ES-I3 (cell line): Measurements from ENCODE around the gene PELO.
"Not testable (repeated sequence)": the region's sequence is repeated elsewhere in the genome, so short reads cannot be mapped to it uniquely, and the experiment has no call there.

Source experiments
- H3K36me3 ChIP-seq: 2 replicates; pipeline ENCODE4 v1.6.1; 2013; ENCODE audit warnings: mild to moderate bottlenecking, low read length, control low read depth, moderate library complexity; ENCODE audit not compliant: insufficient read depth
- H3K4me1 ChIP-seq: 2 replicates; pipeline ENCODE4 v1.6.1; 2013; ENCODE audit warnings: mild to moderate bottlenecking, control low read depth, low read length; ENCODE audit not compliant: insufficient read depth
- H3K9ac ChIP-seq: 2 replicates; pipeline ENCODE4 v1.6.1; 2013; ENCODE audit warnings: low read depth, mild to moderate bottlenecking, low read length, moderate library complexity
- H3K9me3 ChIP-seq: 2 replicates; pipeline ENCODE4 v1.6.1; 2013; ENCODE audit warnings: mild to moderate bottlenecking, low read length, moderate library complexity; ENCODE audit not compliant: control insufficient read depth, insufficient read depth

Gene PELO

GRCh38 chr5:52814352-52815148, 26.8 kb downstream of the PELO start:
- H3K9me3 ChIP-seq = no peaks in the 10 kb centered on the region
- no peak overlapping the region for H3K9ac ChIP-seq
- peaks cover 18% of the 10 kb centered on the region for H3K4me1 ChIP-seq
- H3K36me3 ChIP-seq = no peaks in the 10 kb centered on the region

GRCh38 chr5:52817818-52818217, 30.1 kb downstream of the PELO start:
- peaks cover 6% of the 10 kb centered on the region; the same call in 1 of the 2 replicates for H3K4me1 ChIP-seq
- no peak overlapping the region for H3K9ac ChIP-seq
- H3K36me3 ChIP-seq = no peaks in the 10 kb centered on the region
- H3K9me3 ChIP-seq = no peaks in the 10 kb centered on the region

DNA sequence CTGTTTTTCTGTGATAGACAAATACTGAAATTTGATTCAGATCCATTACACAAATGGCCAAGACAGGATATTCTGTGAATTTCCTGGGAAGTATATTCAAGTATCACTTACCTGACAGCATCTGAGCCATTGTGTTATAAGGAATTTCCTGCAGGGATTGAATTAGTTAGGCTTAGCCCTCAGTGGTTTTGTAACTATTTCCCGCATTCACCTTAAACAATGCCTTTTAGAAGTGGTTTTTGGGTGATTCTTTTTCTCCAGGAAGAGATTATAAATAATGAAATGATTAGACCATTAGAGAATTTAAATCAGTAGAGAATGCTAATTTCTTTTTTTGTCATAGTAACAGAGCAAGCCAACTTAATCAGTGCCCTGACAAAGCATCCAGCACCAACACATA, 30.6 kb downstream of the PELO start:
- no peaks in the 10 kb centered on the region for H3K9me3 ChIP-seq
- no peak overlapping the region for H3K9ac ChIP-seq
- H3K36me3 ChIP-seq = no peaks in the 10 kb centered on the region
- H3K4me1 ChIP-seq = peaks cover 6% of the 10 kb centered on the region; the same call in 1 of the 2 replicates

DNA sequence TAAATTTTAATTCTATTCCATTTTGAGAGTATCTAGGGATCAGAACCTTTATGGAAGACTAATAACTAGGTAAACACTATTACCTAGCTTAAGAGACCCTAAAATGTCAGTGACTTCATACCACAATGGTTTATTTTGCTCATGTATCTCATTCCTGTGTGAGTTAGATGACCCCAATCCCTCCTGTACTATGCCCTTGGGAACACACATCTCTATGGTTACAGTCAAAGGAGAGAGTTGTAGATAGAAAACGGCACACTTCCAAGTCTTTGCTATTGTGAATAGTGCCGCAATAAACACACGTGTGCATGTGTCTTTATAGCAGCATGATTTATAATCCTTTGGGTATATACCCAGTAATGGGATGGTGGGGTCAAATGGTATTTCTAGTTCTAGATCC, 31.1 kb downstream of the PELO start:
- H3K9ac ChIP-seq, H3K9me3 ChIP-seq, H3K4me1 ChIP-seq, H3K36me3 ChIP-seq: not testable (repeated sequence)

DNA sequence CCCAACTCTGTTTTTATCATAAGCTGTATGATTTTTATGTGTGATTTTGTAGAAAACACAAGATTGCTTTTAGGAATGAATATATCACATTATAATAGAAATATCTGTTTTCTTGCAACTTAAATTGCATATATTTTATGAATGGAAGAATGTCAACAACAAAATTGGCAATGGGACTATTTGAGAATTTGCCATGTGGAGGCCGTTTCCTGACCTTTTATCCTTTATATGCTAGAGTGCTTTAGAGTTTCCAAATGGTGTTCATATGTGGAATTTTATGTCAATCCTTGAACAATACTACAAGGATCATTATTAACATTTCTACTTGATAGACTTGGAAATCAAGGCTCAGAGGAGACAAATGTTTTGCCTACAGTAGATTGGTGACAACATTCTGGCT, 34.2 kb downstream of the PELO start:
- H3K36me3 ChIP-seq = no peaks in the 10 kb centered on the region

GRCh38 chr5:52822437-52822836, 34.7 kb downstream of the PELO start:
- H3K9ac ChIP-seq = no peak overlapping the region
- H3K9me3 ChIP-seq = no peaks in the 10 kb centered on the region
- no peaks in the 10 kb centered on the region for H3K36me3 ChIP-seq
- peaks cover 6% of the 10 kb centered on the region; the same call in 1 of the 2 replicates for H3K4me1 ChIP-seq

More for the DNA sequence above, 34.2 kb downstream of the PELO start:
- H3K4me1 ChIP-seq = peaks cover 6% of the 10 kb centered on the region; the same call in 1 of the 2 replicates
- no peak overlapping the region for H3K9ac ChIP-seq
- no peaks in the 10 kb centered on the region for H3K9me3 ChIP-seq

DNA sequence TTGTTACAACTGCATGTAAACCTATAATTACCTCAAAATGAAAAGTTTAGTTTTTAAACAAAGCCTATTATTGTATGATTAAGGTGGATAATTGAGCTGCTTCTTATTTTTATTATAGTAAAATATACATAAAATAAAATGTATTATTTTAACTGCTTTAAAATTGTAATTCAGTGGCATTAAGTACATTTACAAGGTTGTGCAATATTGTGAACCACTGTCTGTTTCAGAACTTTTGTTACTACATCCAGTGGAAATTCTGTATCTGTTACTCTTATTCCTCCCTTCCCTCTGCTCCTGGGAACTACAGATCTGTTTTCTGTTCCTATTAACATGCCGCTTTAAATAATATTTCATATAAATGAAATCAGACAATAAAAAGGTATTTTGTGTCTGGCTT, 37.1 kb downstream of the PELO start:
- no peaks in the 10 kb centered on the region for H3K36me3 ChIP-seq
- H3K9ac ChIP-seq = no peak overlapping the region
- no peaks in the 10 kb centered on the region for H3K4me1 ChIP-seq
- H3K9me3 ChIP-seq = no peaks in the 10 kb centered on the region

DNA sequence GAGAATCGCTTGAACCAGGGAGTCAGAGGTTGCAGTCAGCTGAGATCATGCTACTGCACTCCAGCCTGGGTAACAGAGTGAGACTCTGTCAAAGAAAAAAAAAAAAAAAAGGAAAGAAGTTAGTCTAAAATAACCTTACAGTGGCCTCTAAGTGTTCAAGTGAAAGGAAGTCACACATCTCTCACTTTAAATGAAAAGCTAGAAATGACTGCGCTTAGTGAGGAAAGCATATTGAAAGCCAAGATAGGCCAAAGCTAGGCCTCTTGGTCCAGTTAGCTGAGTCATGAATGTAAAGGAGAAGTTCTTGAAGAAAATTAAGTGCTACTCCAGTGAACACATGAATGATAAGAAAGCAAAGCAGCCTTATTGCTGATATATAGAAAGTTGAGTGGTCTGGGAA, 38.1 kb downstream of the PELO start:
- H3K4me1 ChIP-seq = no peaks in the 10 kb centered on the region
- H3K36me3 ChIP-seq = no peaks in the 10 kb centered on the region
- no peaks in the 10 kb centered on the region for H3K9me3 ChIP-seq
- no peak overlapping the region for H3K9ac ChIP-seq

DNA sequence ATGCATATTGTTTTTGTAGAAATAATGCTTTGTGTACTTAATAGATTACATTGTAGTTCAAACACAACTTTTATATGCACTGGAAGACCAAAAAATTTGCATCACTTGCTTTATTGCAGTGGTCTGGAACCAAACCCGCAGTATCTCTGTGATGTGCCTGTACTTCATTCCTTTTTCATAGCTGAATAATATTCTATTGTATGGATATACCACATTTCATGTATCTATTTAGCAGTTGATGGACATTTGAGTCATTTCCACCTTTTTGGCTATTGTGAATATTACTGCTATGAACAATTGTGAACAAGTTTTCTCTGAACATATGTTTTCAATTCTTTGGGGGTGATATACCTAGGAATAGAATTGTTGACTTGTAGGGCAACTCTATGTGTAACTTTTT, 40.1 kb downstream of the PELO start:
- Histone ChIP-seq H3K9ac (no peak overlapping the region), H3K4me1 (no peaks in the 10 kb centered on the region), H3K9me3 (no peaks in the 10 kb centered on the region), H3K36me3 (no peaks in the 10 kb centered on the region)

- Histone ChIP-seq H3K4me1 (no peaks in the 10 kb centered on the region), H3K9me3 (no peaks in the 10 kb centered on the region), H3K36me3 (no peaks in the 10 kb centered on the region), H3K9ac (no peak overlapping the region)
Measured at GRCh38 chr5:52829664-52830063, 41.9 kb downstream of the PELO start.

- H3K4me1 ChIP-seq = no peaks in the 10 kb centered on the region
- no peaks in the 10 kb centered on the region for H3K9me3 ChIP-seq
- no peak overlapping the region for H3K9ac ChIP-seq
- H3K36me3 ChIP-seq = no peaks in the 10 kb centered on the region
Measured at GRCh38 chr5:52830650-52831049, 42.9 kb downstream of the PELO start.

GRCh38 chr5:52831786-52832511, 44.2 kb downstream of the PELO start:
- H3K9me3 ChIP-seq = no peaks in the 10 kb centered on the region
- no peaks in the 10 kb centered on the region for H3K4me1 ChIP-seq
- H3K9ac ChIP-seq = no peak overlapping the region
- no peaks in the 10 kb centered on the region for H3K36me3 ChIP-seq

DNA sequence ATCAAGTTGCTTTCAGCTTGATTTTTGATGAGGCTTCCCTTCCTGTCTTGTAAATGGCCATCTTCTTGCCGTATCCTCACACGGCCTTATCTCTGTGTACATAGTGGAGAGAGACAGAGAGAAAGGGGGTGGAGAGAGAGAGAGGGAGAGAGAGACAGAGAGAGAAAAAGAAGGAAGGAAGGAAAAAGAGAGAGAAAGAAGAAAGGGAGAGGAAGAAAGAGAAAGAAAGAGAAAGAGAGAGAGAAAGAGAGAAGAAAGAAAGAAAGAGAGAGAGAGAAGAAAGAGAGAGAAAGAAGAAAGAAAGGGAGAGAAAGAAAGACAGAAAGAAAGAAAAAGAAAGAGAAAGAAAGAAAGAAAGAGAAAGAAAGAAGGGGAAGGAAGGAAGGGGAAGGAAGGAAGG, 46.6 kb downstream of the PELO start:
- Histone ChIP-seq H3K9ac (no peak overlapping the region), H3K36me3 (no peaks in the 10 kb centered on the region), H3K9me3 (no peaks in the 10 kb centered on the region), H3K4me1 (no peaks in the 10 kb centered on the region)

DNA sequence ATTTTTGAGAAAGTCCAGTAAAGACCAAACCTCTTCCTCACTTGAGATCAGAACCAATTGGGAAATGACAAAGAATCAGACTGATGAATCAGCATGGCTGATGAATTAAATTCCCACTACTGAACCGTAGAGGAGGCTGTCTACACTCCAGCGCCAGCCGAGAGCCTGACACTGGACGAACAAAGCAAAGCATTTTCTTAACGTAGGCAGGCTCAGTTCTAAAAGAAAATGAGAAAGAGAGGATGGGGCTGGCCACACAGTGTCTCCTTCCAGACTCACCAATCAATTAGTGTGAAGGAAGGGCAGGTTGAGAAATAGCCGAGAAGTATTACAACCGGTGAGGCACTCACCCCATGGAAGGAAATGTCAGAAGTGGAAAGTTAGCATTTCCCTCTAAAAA, 49.4 kb downstream of the PELO start:
- Histone ChIP-seq H3K36me3 (no peaks in the 10 kb centered on the region), H3K9me3 (no peaks in the 10 kb centered on the region), H3K4me1 (no peaks in the 10 kb centered on the region), H3K9ac (no peak overlapping the region)
